ENCODE data around the gene CDS2. TPM values are rescaled to one million over a fixed set of nuclear protein-coding genes. Genes with fewer than 3 reads are reported as not detected.

CDS2 gene
- total and polyA plus RNA-seq, 4 donors = 9.6 to 31.6 (median 14.4) TPM

GRCh38 chr20:5171064-5171789, 44.4 kb downstream of the CDS2 start:
- Histone ChIP-seq H3K4me3 (ENCODE audit: low read depth in 1 of 3, low read length in 3 of 3) (no peak overlapping the region), H3K4me1 (ENCODE audit: control insufficient read depth in 4 of 4, insufficient read depth in 4 of 4, low read length in 3 of 4) (peaks cover 19 to 51% (median 40%) of the 10 kb centered on the region in 4 donors), H3K36me3 (ENCODE audit: control insufficient read depth in 4 of 4, insufficient read depth in 3 of 4, low read depth in 1 of 4, low read length in 3 of 4) (peaks cover 0 to 4% (median 2%) of the 10 kb centered on the region in 4 donors), H3K9me3 (ENCODE audit: control insufficient read depth in 4 of 4, low read length in 3 of 4) (no peaks in the 10 kb centered on the region), H3K27ac (ENCODE audit: low read depth in 1 of 2, low read length in 2 of 2) (peak overlapping the region; percentile 2 to 78), H3K9ac (ENCODE audit: low read depth in 1 of 2, low read length in 2 of 2) (no peak overlapping the region), H3K27me3 (ENCODE audit: control insufficient read depth in 4 of 4, insufficient read depth in 4 of 4, low read length in 3 of 4) (no peaks in the 10 kb centered on the region)
- no peak for TF ChIP-seq FOXA1 (IDR thresholded peaks at IDR 0.05)
- TF ChIP-seq RAD21 (IDR thresholded peaks at IDR 0.05) = peak in 1 of 2 donors; percentile 10
- DNase-seq (ENCODE audit: low spot score) = no peak
- 65% methylated on average over 14 of the region's 14 CpGs for WGBS

GRCh38 chr20:5171790-5172164, 45.0 kb downstream of the CDS2 start:
- H3K27me3 ChIP-seq (ENCODE audit: control insufficient read depth in 4 of 4, insufficient read depth in 4 of 4, low read length in 3 of 4) = no peaks in the 10 kb centered on the region
- no peak for DNase-seq (ENCODE audit: low spot score)
- peaks cover 0 to 8% (median 2%) of the 10 kb centered on the region in 4 donors for H3K36me3 ChIP-seq (ENCODE audit: control insufficient read depth in 4 of 4, insufficient read depth in 3 of 4, low read depth in 1 of 4, low read length in 3 of 4)
- H3K27ac ChIP-seq (ENCODE audit: low read depth in 1 of 2, low read length in 2 of 2) = peak overlapping the region; percentile 2 to 78
- no peak overlapping the region for H3K9ac ChIP-seq (ENCODE audit: low read depth in 1 of 2, low read length in 2 of 2)
- no peaks in the 10 kb centered on the region for H3K9me3 ChIP-seq (ENCODE audit: control insufficient read depth in 4 of 4, low read length in 3 of 4)
- H3K4me1 ChIP-seq (ENCODE audit: control insufficient read depth in 4 of 4, insufficient read depth in 4 of 4, low read length in 3 of 4) = peaks cover 19 to 51% (median 40%) of the 10 kb centered on the region in 4 donors
- WGBS = 74% methylated on average over 4 of the region's 4 CpGs
- no peak overlapping the region for H3K4me3 ChIP-seq (ENCODE audit: low read depth in 1 of 3, low read length in 3 of 3)
- TF ChIP-seq, protein P1, sequence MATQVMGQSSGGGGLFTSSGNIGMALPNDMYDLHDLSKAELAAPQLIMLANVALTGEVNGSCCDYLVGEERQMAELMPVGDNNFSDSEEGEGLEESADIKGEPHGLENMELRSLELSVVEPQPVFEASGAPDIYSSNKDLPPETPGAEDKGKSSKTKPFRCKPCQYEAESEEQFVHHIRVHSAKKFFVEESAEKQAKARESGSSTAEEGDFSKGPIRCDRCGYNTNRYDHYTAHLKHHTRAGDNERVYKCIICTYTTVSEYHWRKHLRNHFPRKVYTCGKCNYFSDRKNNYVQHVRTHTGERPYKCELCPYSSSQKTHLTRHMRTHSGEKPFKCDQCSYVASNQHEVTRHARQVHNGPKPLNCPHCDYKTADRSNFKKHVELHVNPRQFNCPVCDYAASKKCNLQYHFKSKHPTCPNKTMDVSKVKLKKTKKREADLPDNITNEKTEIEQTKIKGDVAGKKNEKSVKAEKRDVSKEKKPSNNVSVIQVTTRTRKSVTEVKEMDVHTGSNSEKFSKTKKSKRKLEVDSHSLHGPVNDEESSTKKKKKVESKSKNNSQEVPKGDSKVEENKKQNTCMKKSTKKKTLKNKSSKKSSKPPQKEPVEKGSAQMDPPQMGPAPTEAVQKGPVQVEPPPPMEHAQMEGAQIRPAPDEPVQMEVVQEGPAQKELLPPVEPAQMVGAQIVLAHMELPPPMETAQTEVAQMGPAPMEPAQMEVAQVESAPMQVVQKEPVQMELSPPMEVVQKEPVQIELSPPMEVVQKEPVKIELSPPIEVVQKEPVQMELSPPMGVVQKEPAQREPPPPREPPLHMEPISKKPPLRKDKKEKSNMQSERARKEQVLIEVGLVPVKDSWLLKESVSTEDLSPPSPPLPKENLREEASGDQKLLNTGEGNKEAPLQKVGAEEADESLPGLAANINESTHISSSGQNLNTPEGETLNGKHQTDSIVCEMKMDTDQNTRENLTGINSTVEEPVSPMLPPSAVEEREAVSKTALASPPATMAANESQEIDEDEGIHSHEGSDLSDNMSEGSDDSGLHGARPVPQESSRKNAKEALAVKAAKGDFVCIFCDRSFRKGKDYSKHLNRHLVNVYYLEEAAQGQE (IDR thresholded peaks at IDR 0.05) = no peak
- no peak for TF ChIP-seq MAX (IDR thresholded peaks at IDR 0.05)
- TF ChIP-seq, protein P2, sequence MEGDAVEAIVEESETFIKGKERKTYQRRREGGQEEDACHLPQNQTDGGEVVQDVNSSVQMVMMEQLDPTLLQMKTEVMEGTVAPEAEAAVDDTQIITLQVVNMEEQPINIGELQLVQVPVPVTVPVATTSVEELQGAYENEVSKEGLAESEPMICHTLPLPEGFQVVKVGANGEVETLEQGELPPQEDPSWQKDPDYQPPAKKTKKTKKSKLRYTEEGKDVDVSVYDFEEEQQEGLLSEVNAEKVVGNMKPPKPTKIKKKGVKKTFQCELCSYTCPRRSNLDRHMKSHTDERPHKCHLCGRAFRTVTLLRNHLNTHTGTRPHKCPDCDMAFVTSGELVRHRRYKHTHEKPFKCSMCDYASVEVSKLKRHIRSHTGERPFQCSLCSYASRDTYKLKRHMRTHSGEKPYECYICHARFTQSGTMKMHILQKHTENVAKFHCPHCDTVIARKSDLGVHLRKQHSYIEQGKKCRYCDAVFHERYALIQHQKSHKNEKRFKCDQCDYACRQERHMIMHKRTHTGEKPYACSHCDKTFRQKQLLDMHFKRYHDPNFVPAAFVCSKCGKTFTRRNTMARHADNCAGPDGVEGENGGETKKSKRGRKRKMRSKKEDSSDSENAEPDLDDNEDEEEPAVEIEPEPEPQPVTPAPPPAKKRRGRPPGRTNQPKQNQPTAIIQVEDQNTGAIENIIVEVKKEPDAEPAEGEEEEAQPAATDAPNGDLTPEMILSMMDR (IDR thresholded peaks at IDR 0.05; ENCODE audit: low read depth, low read length, missing input control) = no peak
- TF ChIP-seq GABPA (IDR thresholded peaks at IDR 0.05 in 1 of 2, conservative IDR thresholded peaks at IDR 0.05 in 1 of 2) = no peak
- TF ChIP-seq, protein P3, sequence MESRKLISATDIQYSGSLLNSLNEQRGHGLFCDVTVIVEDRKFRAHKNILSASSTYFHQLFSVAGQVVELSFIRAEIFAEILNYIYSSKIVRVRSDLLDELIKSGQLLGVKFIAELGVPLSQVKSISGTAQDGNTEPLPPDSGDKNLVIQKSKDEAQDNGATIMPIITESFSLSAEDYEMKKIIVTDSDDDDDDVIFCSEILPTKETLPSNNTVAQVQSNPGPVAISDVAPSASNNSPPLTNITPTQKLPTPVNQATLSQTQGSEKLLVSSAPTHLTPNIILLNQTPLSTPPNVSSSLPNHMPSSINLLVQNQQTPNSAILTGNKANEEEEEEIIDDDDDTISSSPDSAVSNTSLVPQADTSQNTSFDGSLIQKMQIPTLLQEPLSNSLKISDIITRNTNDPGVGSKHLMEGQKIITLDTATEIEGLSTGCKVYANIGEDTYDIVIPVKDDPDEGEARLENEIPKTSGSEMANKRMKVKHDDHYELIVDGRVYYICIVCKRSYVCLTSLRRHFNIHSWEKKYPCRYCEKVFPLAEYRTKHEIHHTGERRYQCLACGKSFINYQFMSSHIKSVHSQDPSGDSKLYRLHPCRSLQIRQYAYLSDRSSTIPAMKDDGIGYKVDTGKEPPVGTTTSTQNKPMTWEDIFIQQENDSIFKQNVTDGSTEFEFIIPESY (IDR thresholded peaks at IDR 0.05) = no peak
- no peak for TF ChIP-seq FOXA1 (IDR thresholded peaks at IDR 0.05)
- TF ChIP-seq RXRA (IDR thresholded peaks at IDR 0.05) = no peak
- no peak for TF ChIP-seq NR2F2 (IDR thresholded peaks at IDR 0.05)
- TF ChIP-seq TAF1 (conservative IDR thresholded peaks at IDR 0.05) = no peak
- no peak for TF ChIP-seq RAD21 (IDR thresholded peaks at IDR 0.05)
